ENCODE measurements around the gene IL34.

The IL34 gene

GRCh38 chr16:70694088-70694867 lies 47.9 kb downstream of the IL34 start:
- peaks cover 28% of the 10 kb centered on the region for H3K4me1 ChIP-seq (ENCODE audit: control insufficient read depth, insufficient read depth, low read length)
- no peaks in the 10 kb centered on the region for H3K9me3 ChIP-seq (ENCODE audit: control insufficient read depth, insufficient read depth, low read length)
- H3K27ac ChIP-seq (ENCODE audit: low read depth, low read length): peak overlapping the region; percentile 79
- H3K9ac ChIP-seq (ENCODE audit: low read depth, low read length): no peak overlapping the region
- no peak overlapping the region for H3K4me3 ChIP-seq (ENCODE audit: low read depth, low read length)
- H3K27me3 ChIP-seq (ENCODE audit: control insufficient read depth, insufficient read depth, low read length): no peaks in the 10 kb centered on the region
- H3K36me3 ChIP-seq (ENCODE audit: control insufficient read depth, insufficient read depth, low read length): no peaks in the 10 kb centered on the region

DNA sequence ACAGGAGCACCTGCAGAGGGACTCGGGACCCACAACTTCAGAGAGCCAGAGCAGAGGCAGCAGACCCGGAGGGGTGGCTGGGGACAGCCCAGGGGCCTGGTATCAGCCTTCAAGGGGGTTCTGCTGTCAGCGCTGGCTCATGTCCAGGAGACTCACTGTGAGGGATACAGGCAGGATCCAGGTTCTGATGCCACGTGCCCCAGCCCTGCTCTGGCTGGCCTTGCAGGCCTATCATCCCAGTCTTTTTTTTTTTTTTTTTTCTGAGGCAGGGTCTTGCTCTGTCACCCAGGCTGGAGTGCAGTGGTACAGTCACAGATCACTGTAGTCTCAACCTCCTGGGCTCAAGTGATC lies 48.5 kb downstream of the IL34 start:
- peak overlapping the region; percentile 79 for H3K27ac ChIP-seq (ENCODE audit: low read depth, low read length)
- peaks cover 28% of the 10 kb centered on the region for H3K4me1 ChIP-seq (ENCODE audit: control insufficient read depth, insufficient read depth, low read length)
- no peaks in the 10 kb centered on the region for H3K36me3 ChIP-seq (ENCODE audit: control insufficient read depth, insufficient read depth, low read length)
- no peaks in the 10 kb centered on the region for H3K9me3 ChIP-seq (ENCODE audit: control insufficient read depth, insufficient read depth, low read length)
- H3K9ac ChIP-seq (ENCODE audit: low read depth, low read length): no peak overlapping the region
- H3K4me3 ChIP-seq (ENCODE audit: low read depth, low read length): no peak overlapping the region
- no peaks in the 10 kb centered on the region for H3K27me3 ChIP-seq (ENCODE audit: control insufficient read depth, insufficient read depth, low read length)

DNA sequence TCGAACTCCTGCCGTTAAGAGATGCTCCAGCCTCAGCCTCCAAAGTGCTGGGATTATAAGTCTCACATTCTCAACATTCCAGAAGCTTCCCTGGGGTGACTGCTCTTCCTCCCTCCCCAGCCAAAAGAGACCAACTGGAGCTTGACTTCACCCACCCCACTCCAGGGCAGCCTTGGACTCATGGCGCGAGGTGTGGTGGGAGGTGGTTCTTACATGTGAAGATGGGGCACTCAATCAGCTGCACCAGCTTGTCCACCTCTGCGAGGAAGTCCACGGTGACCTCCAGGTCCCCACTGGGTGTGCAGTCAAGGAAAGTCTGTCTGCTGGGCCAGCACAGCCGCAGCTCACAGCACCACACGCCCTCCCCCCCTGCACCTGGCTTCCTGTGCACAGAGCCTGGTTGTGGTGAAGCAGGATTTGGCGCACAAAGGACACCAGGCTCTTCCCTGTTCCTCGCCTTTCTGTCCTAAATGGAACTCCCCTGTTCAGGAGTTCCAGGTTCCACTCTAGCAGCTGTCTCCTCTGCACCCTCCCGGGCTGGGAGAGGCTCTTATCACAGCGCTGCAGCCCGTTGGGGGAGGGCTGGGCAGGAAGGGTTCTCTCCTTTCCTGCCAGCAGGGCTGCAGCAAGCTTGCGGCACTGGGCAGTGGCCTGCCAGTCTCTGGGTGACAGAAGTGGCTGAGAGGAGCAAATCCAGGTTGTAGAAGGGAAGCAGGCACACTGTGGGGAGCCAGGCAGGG lies 49.1 kb downstream of the IL34 start:
- H3K9ac ChIP-seq (ENCODE audit: low read depth, low read length): no peak overlapping the region
- H3K27me3 ChIP-seq (ENCODE audit: control insufficient read depth, insufficient read depth, low read length): no peaks in the 10 kb centered on the region
- H3K4me1 ChIP-seq (ENCODE audit: control insufficient read depth, insufficient read depth, low read length): peaks cover 28% of the 10 kb centered on the region
- no peaks in the 10 kb centered on the region for H3K9me3 ChIP-seq (ENCODE audit: control insufficient read depth, insufficient read depth, low read length)
- H3K36me3 ChIP-seq (ENCODE audit: control insufficient read depth, insufficient read depth, low read length): no peaks in the 10 kb centered on the region
- no peak overlapping the region for H3K4me3 ChIP-seq (ENCODE audit: low read depth, low read length)
- H3K27ac ChIP-seq (ENCODE audit: low read depth, low read length): peak overlapping the region; percentile 23

DNA sequence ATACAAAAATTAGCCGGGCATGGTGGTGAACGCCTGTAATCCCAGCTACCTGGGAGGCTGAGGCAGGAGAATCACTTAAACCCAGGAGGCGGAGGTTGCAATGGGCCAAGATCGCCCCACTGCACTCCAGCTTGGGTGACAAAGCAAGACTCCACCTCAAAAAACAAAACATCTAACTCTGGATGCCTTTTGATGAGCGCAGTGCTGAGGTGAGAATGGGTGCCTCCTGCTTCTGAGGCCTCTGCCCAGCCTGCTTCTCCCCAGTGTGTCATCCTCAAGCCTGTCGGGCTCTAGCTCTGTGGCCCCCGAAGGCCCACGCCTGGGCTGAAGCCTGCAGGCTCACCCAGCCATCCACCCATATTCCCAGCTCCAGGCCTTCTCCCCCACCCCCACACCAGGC lies 50.0 kb downstream of the IL34 start:
- Histone ChIP-seq H3K9ac (ENCODE audit: low read depth, low read length) (no peak overlapping the region), H3K4me1 (ENCODE audit: control insufficient read depth, insufficient read depth, low read length) (peaks cover 28% of the 10 kb centered on the region), H3K9me3 (ENCODE audit: control insufficient read depth, insufficient read depth, low read length) (no peaks in the 10 kb centered on the region), H3K27me3 (ENCODE audit: control insufficient read depth, insufficient read depth, low read length) (no peaks in the 10 kb centered on the region), H3K4me3 (ENCODE audit: low read depth, low read length) (no peak overlapping the region), H3K27ac (ENCODE audit: low read depth, low read length) (no peak overlapping the region), H3K36me3 (ENCODE audit: control insufficient read depth, insufficient read depth, low read length) (no peaks in the 10 kb centered on the region)

GRCh38 chr16:70696952-70697593 lies 50.7 kb downstream of the IL34 start:
- Histone ChIP-seq H3K27me3 (ENCODE audit: control insufficient read depth, insufficient read depth, low read length) (no peaks in the 10 kb centered on the region), H3K4me1 (ENCODE audit: control insufficient read depth, insufficient read depth, low read length) (peaks cover 28% of the 10 kb centered on the region), H3K27ac (ENCODE audit: low read depth, low read length) (no peak overlapping the region), H3K9me3 (ENCODE audit: control insufficient read depth, insufficient read depth, low read length) (no peaks in the 10 kb centered on the region), H3K36me3 (ENCODE audit: control insufficient read depth, insufficient read depth, low read length) (no peaks in the 10 kb centered on the region), H3K4me3 (ENCODE audit: low read depth, low read length) (no peak overlapping the region), H3K9ac (ENCODE audit: low read depth, low read length) (no peak overlapping the region)

GRCh38 chr16:70697594-70698170 lies 51.3 kb downstream of the IL34 start:
- Histone ChIP-seq H3K4me3 (ENCODE audit: low read depth, low read length) (no peak overlapping the region), H3K27ac (ENCODE audit: low read depth, low read length) (no peak overlapping the region)

DNA sequence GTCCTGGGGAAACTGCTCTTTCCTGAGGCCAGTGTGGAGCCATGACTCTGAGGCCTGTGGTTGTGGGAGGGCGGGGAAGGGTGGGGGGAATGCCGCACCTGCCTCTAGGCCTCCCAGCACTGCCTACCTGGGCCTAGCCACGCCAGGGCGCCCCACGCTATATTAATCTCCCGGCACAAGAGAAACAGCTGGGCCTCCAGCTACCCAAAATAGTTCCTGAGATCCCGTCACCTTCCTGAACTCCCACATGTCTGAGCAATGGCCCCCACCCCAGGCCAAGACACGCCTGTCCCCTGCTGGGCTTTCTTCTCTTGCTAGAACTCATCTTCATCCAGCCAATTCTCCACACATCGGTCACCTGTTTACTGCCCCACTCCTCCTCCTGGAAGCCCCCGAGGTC lies 52.5 kb downstream of the IL34 start:
- no peaks in the 10 kb centered on the region for H3K36me3 ChIP-seq (ENCODE audit: control insufficient read depth, insufficient read depth, low read length)
- H3K4me3 ChIP-seq (ENCODE audit: low read depth, low read length): no peak overlapping the region
- no peak overlapping the region for H3K27ac ChIP-seq (ENCODE audit: low read depth, low read length)
- no peak overlapping the region for H3K9ac ChIP-seq (ENCODE audit: low read depth, low read length)
- peaks cover 26% of the 10 kb centered on the region for H3K4me1 ChIP-seq (ENCODE audit: control insufficient read depth, insufficient read depth, low read length)
- H3K27me3 ChIP-seq (ENCODE audit: control insufficient read depth, insufficient read depth, low read length): no peaks in the 10 kb centered on the region
- no peaks in the 10 kb centered on the region for H3K9me3 ChIP-seq (ENCODE audit: control insufficient read depth, insufficient read depth, low read length)

More at GRCh38 chr16:70697594-70698170, 51.3 kb downstream of the IL34 start:
- Histone ChIP-seq H3K9me3 (ENCODE audit: control insufficient read depth, insufficient read depth, low read length) (no peaks in the 10 kb centered on the region), H3K4me1 (ENCODE audit: control insufficient read depth, insufficient read depth, low read length) (peaks cover 28% of the 10 kb centered on the region), H3K36me3 (ENCODE audit: control insufficient read depth, insufficient read depth, low read length) (no peaks in the 10 kb centered on the region), H3K9ac (ENCODE audit: low read depth, low read length) (no peak overlapping the region), H3K27me3 (ENCODE audit: control insufficient read depth, insufficient read depth, low read length) (no peaks in the 10 kb centered on the region)

DNA sequence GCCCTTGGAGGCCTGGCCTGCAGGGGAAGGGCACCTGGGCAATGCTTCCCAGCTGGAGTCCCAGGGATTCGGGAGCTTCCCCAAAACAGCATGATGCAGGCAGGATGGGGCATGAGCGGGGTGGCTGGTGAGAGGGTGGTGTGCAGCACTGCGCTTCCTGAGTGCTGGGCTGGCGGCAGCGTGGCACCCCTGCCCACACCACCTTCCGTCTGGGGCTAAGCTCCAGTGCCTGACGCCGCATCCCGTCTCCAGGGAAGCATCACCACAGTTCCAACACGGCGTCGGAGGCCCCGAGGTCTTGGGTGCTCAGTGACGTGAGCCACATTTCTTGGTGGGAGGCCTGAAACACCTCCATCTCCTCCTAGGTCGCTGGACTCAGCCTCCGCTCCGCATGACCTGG lies 53.3 kb downstream of the IL34 start:
- Histone ChIP-seq H3K27me3 (ENCODE audit: control insufficient read depth, insufficient read depth, low read length) (no peaks in the 10 kb centered on the region), H3K9me3 (ENCODE audit: control insufficient read depth, insufficient read depth, low read length) (no peaks in the 10 kb centered on the region), H3K36me3 (ENCODE audit: control insufficient read depth, insufficient read depth, low read length) (no peaks in the 10 kb centered on the region), H3K4me3 (ENCODE audit: low read depth, low read length) (no peak overlapping the region), H3K27ac (ENCODE audit: low read depth, low read length) (no peak overlapping the region), H3K4me1 (ENCODE audit: control insufficient read depth, insufficient read depth, low read length) (peaks cover 18% of the 10 kb centered on the region), H3K9ac (ENCODE audit: low read depth, low read length) (no peak overlapping the region)

DNA sequence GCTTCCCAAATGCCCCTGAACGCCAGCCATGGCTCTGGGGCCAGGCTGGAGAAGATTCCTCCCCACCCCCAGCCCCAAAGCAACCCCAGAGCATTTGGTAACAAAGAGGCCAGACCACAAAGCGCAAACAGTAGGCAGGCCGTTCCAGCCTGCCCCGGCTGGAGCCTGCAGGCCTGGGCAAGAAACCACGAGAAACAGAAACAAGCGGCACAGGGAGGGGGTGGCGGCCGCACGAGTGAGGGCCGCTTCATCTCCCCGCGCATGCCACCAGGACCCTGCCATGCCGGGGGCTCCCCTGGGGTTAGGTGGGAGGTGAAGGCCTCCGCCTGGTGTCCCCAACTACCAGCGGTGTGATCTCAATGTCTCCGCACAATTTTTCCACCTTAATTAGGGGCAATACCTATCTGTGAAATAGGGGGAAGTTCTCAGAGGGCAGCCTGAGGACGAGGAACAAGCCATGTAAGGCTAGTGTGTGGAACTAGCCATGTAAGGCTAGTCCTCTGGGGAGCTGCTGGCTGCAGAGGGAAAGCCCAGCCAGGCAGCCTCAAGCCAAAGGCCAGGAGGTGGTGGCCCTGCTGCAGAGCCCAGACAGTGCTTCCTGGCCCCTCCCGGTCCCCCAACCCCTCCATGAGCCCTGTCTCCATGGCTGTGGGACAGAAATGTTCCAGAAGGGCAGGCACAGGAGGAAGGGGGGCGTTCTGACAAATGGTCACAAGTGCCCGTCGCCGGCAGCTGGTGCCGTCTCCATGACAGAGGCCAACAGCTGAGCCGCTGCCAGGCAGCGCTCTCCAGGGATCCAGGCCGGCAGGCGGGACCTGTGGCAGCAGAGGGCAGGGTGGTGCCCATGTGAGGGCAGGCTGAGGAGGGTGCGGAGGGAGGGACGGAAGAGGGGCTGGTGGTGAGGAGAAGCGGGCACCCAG lies 54.0 kb downstream of the IL34 start:
- no peak overlapping the region for H3K27ac ChIP-seq (ENCODE audit: low read depth, low read length)
- no peak overlapping the region for H3K4me3 ChIP-seq (ENCODE audit: low read depth, low read length)
- no peaks in the 10 kb centered on the region for H3K27me3 ChIP-seq (ENCODE audit: control insufficient read depth, insufficient read depth, low read length)
- no peaks in the 10 kb centered on the region for H3K9me3 ChIP-seq (ENCODE audit: control insufficient read depth, insufficient read depth, low read length)
- H3K4me1 ChIP-seq (ENCODE audit: control insufficient read depth, insufficient read depth, low read length): peaks cover 12% of the 10 kb centered on the region
- no peaks in the 10 kb centered on the region for H3K36me3 ChIP-seq (ENCODE audit: control insufficient read depth, insufficient read depth, low read length)
- no peak overlapping the region for H3K9ac ChIP-seq (ENCODE audit: low read depth, low read length)

- Histone ChIP-seq H3K4me3 (ENCODE audit: low read depth, low read length) (no peak overlapping the region), H3K4me1 (ENCODE audit: control insufficient read depth, insufficient read depth, low read length) (peaks cover 6% of the 10 kb centered on the region), H3K9me3 (ENCODE audit: control insufficient read depth, insufficient read depth, low read length) (no peaks in the 10 kb centered on the region), H3K27me3 (ENCODE audit: control insufficient read depth, insufficient read depth, low read length) (no peaks in the 10 kb centered on the region), H3K27ac (ENCODE audit: low read depth, low read length) (no peak overlapping the region), H3K36me3 (ENCODE audit: control insufficient read depth, insufficient read depth, low read length) (no peaks in the 10 kb centered on the region), H3K9ac (ENCODE audit: low read depth, low read length) (no peak overlapping the region)
Measured at GRCh38 chr16:70701036-70701435, 54.7 kb downstream of the IL34 start.

Measured in HUES48 (cell line).